SK-N-SH (cell line): Measurements from ENCODE around the gene NID1. TPM values are rescaled to one million over a fixed set of nuclear protein-coding genes. Genes with fewer than 3 reads are reported as not detected.
A peak's percentile ranks its signal among the peaks of the same experiment; 100 is the strongest.

ENCODE experiments used
- CTCF ChIA-PET: fragments of 300-600, 350-600 bp; formaldehyde crosslinking; extraction: SDS; loops from one replicate; lab custom pipeline; 2021; lab: Yijun Ruan, JAX
- POLR2A ChIA-PET: fragments of 350-600 bp; sonication (Branson Sonifier 250); formaldehyde crosslinking; extraction: SDS; loops from one replicate; lab custom pipeline; 2020; ENCODE audit warnings: antibody characterized with exemption, inconsistent platforms; lab: Yijun Ruan, JAX
- DNase-seq: peaks from one replicate; pipeline ENCODE4 v3.0.0; 2012
- H2AFZ ChIP-seq: fragments of 200-600 bp; sonication (generic); 2 replicates; pipeline ENCODE4 v1.8.1; 2016; ENCODE audit warnings: antibody characterized with exemption, mild to moderate bottlenecking, low read depth
- H3F3A ChIP-seq: fragments of 200-600 bp; sonication (generic); replicated peaks from 2 replicates; pipeline ENCODE3; 2016; ENCODE audit warnings: antibody characterized with exemption, mild to moderate bottlenecking; ENCODE audit not compliant: insufficient read depth
- H3K27ac ChIP-seq, 2 experiments: fragments of 200-500 bp in 1 of 2; fragments of 200-600 bp in 1 of 2; sonication (Bioruptor generic) in 1 of 2; sonication (generic), shearing (Covaris generic) in 1 of 2; 2 replicates each; pipeline versions ENCODE4 v1.5.1 to v1.6.1; 2014 to 2016; ENCODE audit warnings: low read depth in 2 of 2, inconsistent platforms in 1 of 2, low read length in 1 of 2, mild to moderate bottlenecking in 1 of 2, mixed read lengths in 1 of 2
- H3K27me3 ChIP-seq: fragments of 200-600 bp; sonication (generic), shearing (Covaris generic); 2 replicates; pipeline ENCODE4 v1.6.1; 2016; ENCODE audit warnings: mixed run types; ENCODE audit not compliant: insufficient read depth
- H3K36me3 ChIP-seq, 2 experiments: fragments of 200-500 bp in 1 of 2; fragments of 200-600 bp in 1 of 2; sonication (Bioruptor generic) in 1 of 2; sonication (generic) in 1 of 2; replicated peaks in 1 of 2; 2 replicates each; pipeline versions ENCODE3 to v1.5.1; 2014 to 2016; ENCODE audit warnings: low read length in 1 of 2, mild to moderate bottlenecking in 1 of 2; ENCODE audit not compliant: insufficient read depth in 2 of 2, control insufficient read depth in 1 of 2
- H3K4me1 ChIP-seq, 2 experiments: fragments of 200-500 bp in 1 of 2; fragments of 200-600 bp in 1 of 2; sonication (Bioruptor generic) in 1 of 2; sonication (generic), shearing (Covaris generic) in 1 of 2; 2 replicates each; pipeline versions ENCODE4 v1.5.1 to v1.6.1; 2014 to 2016; ENCODE audit warnings: low read depth in 1 of 2, low read length in 1 of 2, mixed run types in 1 of 2; ENCODE audit not compliant: insufficient read depth in 2 of 2, control insufficient read depth in 1 of 2
- H3K4me2 ChIP-seq: fragments of 200-600 bp; sonication (generic), shearing (Covaris generic); 2 replicates; pipeline ENCODE4 v1.6.1; 2017; ENCODE audit warnings: mixed run types
- H3K4me3 ChIP-seq, 2 experiments: fragments of 200-500 bp in 1 of 2; fragments of 200-600 bp in 1 of 2; sonication (Bioruptor generic) in 1 of 2; sonication (generic), shearing (Covaris generic) in 1 of 2; 2 replicates each; pipeline versions ENCODE4 v1.5.1 to v1.8.1; 2014 to 2016; ENCODE audit warnings: low read depth in 2 of 2, inconsistent platforms in 1 of 2, low read length in 1 of 2, mild to moderate bottlenecking in 1 of 2, mixed read lengths in 1 of 2, moderate library complexity in 1 of 2
- H3K79me2 ChIP-seq: fragments of 200-600 bp; sonication (generic); 2 replicates; pipeline ENCODE4 v1.8.1; 2017; ENCODE audit warnings: mild to moderate bottlenecking; ENCODE audit not compliant: insufficient read depth
- H3K9ac ChIP-seq: fragments of 200-600 bp; sonication (generic); 2 replicates; pipeline ENCODE4 v1.6.1; 2017; ENCODE audit warnings: mixed run types
- H3K9me2 ChIP-seq: fragments of 200-600 bp; sonication (generic); 2 replicates; pipeline ENCODE4 v1.6.1; 2017; ENCODE audit warnings: mixed run types
- H3K9me3 ChIP-seq: fragments of 200-600 bp; sonication (generic); 2 replicates; pipeline ENCODE4 v1.6.1; 2017; ENCODE audit warnings: mixed run types, mild to moderate bottlenecking, moderate library complexity
- H4K20me1 ChIP-seq: fragments of 200-600 bp; sonication (generic); 2 replicates; pipeline ENCODE4 v1.6.1; 2017; ENCODE audit warnings: mild to moderate bottlenecking, mixed run types; ENCODE audit not compliant: insufficient read depth
- FOSL2 ChIP-seq: IDR thresholded peaks from 2 replicates; pipeline ENCODE4 v1.4.0; 2012; ENCODE audit warnings: low read depth, mild to moderate bottlenecking, moderate library complexity, borderline replicate concordance
- FOXM1 ChIP-seq: IDR thresholded peaks from 2 replicates; pipeline ENCODE4 v1.4.0; 2012; ENCODE audit warnings: low read depth, mild to moderate bottlenecking
- GABPA ChIP-seq: IDR thresholded peaks from 2 replicates; pipeline ENCODE4 v1.4.0; 2012; ENCODE audit warnings: low read depth, mild to moderate bottlenecking
- GATA2 ChIP-seq: sonication (generic); formaldehyde crosslinking; IDR thresholded peaks from 2 replicates; pipeline ENCODE4 v1.5.0; 2020; ENCODE audit warnings: mild to moderate bottlenecking, missing genetic modification reagents
- MEF2A ChIP-seq: IDR thresholded peaks from 2 replicates; pipeline ENCODE4 v1.4.0; 2012; ENCODE audit warnings: low read depth, borderline replicate concordance
- POLR2AphosphoS5 ChIP-seq: IDR thresholded peaks from 2 replicates; pipeline ENCODE4 v1.6.1; 2012; ENCODE audit warnings: low read depth, low read length
- RAD21 ChIP-seq: IDR thresholded peaks from 2 replicates; pipeline ENCODE4 v1.6.1; 2012; ENCODE audit warnings: mild to moderate bottlenecking, low read length
- RXRA ChIP-seq: IDR thresholded peaks from 2 replicates; pipeline ENCODE4 v1.4.0; 2012; ENCODE audit warnings: low read depth, mild to moderate bottlenecking, borderline replicate concordance
- SIN3A ChIP-seq: IDR thresholded peaks from 2 replicates; pipeline ENCODE4 v1.6.1; 2012; ENCODE audit warnings: low read depth, mild to moderate bottlenecking, low read length, moderate library complexity, borderline replicate concordance
- TCF12 ChIP-seq: IDR thresholded peaks from 2 replicates; pipeline ENCODE4 v1.4.0; 2012
- WGBS: methylation state at CpG from one replicate; pipeline ENCODE4 v1.1.6; 2017; ENCODE audit warnings: low lambda C conversion rate; 5-methylcytosine and 5-hydroxymethylcytosine counted together
- polyA plus RNA-seq, 3 experiments: library from polyadenylated mRNA; depleted of rRNA; stranded (reverse); fragments of >200 nt; gene quantifications; 2 replicates each; pipeline ENCODE4 v1.2.3, GENCODE V29; 2012
- TF ChIP-seq, protein P1 (sequence below): IDR thresholded peaks from 2 replicates; pipeline ENCODE4 v1.4.0; 2012; ENCODE audit warnings: low read depth
- TF ChIP-seq, protein P2 (sequence below): IDR thresholded peaks from 2 replicates; pipeline ENCODE4 v1.6.1; 2012; ENCODE audit warnings: mild to moderate bottlenecking, low read depth, low read length, moderate library complexity
- TF ChIP-seq, protein P3 (sequence below): IDR thresholded peaks from 2 replicates; pipeline ENCODE4 v1.4.0; 2012; ENCODE audit warnings: low read depth, borderline replicate concordance

NID1 gene
- polyA plus RNA-seq, 1 of the 3 experiments (the other 2 are of a cell fraction) = 74.3 TPM

DNA sequence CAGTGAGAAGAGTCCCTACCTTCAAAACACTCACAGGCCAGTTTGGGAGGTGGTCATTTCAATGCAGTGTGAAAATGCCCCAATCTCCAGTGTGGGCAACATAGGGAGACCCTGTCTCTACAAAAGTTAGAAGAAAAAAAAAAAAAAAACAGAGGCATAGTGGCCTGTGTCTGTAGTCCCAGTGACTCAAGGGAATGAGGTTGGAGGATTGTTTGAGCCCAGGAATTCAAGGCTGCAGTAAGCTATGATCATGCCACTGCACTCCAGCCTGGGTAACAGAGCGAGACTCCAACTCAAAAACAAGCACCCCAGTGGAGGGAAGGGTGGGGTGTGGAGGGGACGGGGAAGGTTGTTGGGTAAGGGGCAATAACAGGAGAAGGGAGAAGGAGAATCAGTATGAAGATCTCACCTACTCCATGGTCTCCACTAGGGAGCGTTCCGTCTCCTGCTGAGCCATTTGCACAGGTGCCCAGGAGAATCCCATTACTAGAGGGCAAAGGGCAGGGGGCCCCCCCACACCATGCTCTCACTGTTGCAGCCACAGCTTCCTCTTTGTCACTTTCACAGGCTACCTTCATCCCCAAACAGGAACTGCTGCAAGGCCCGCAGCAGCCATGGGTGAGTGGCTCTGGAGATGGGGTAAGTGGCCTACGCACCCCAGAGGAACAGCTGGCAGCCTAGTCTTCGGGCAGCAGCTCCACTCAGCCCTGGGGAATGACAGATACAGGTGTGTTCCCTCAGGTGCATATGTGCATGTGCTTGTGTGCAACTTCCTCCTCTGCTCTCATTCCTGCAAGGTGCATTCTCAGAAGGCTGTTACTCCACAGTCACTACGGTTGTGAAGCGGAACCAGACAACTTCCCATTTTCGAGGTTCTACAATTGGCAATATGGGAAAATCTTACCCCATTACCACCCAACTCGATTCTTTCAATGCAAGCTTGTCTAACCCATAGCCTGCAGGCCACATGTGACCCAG is 110.3 kb downstream of the NID1 start:
- Histone ChIP-seq H2AFZ (no peak overlapping the region; the same call in 1 of the 2 replicates), H3K79me2 (no peaks in the 10 kb centered on the region), H3K9ac (no peak overlapping the region), H3K9me2 (no peaks in the 10 kb centered on the region), H3K27ac (peak overlapping the region in 1 of 2 experiments; percentile 71; a peak in 3 of 4 replicates), H3F3A (peaks cover 5% of the 10 kb centered on the region), H3K4me3 (no peak overlapping the region), H3K4me2 (no peak overlapping the region), H4K20me1 (no peaks in the 10 kb centered on the region), H3K27me3 (no peaks in the 10 kb centered on the region), H3K36me3 (no peaks in the 10 kb centered on the region), H3K4me1 (no peaks in the 10 kb centered on the region), H3K9me3 (no peaks in the 10 kb centered on the region)
- no peak for DNase-seq
- POLR2A ChIA-PET = interaction anchor here (0.6 kb wide), 1 partner anchor 184 kb away, joined by 4 read pairs; no protein-coding TSS in a partner anchor
- CTCF ChIA-PET = interaction anchor here (0.6 to 9.4 kb wide), 2 partner anchors 17 kb away, joined by 3 to 70 read pairs; no protein-coding TSS in a partner anchor
- WGBS = 85% methylated on average over 9 of the region's 11 CpGs
- TF ChIP-seq RAD21 = no peak
- TF ChIP-seq, protein P1, sequence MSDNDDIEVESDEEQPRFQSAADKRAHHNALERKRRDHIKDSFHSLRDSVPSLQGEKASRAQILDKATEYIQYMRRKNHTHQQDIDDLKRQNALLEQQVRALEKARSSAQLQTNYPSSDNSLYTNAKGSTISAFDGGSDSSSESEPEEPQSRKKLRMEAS = no peak
- TF ChIP-seq FOXM1 = no peak
- TF ChIP-seq, protein P2, sequence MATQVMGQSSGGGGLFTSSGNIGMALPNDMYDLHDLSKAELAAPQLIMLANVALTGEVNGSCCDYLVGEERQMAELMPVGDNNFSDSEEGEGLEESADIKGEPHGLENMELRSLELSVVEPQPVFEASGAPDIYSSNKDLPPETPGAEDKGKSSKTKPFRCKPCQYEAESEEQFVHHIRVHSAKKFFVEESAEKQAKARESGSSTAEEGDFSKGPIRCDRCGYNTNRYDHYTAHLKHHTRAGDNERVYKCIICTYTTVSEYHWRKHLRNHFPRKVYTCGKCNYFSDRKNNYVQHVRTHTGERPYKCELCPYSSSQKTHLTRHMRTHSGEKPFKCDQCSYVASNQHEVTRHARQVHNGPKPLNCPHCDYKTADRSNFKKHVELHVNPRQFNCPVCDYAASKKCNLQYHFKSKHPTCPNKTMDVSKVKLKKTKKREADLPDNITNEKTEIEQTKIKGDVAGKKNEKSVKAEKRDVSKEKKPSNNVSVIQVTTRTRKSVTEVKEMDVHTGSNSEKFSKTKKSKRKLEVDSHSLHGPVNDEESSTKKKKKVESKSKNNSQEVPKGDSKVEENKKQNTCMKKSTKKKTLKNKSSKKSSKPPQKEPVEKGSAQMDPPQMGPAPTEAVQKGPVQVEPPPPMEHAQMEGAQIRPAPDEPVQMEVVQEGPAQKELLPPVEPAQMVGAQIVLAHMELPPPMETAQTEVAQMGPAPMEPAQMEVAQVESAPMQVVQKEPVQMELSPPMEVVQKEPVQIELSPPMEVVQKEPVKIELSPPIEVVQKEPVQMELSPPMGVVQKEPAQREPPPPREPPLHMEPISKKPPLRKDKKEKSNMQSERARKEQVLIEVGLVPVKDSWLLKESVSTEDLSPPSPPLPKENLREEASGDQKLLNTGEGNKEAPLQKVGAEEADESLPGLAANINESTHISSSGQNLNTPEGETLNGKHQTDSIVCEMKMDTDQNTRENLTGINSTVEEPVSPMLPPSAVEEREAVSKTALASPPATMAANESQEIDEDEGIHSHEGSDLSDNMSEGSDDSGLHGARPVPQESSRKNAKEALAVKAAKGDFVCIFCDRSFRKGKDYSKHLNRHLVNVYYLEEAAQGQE = no peak
- no peak for TF ChIP-seq POLR2AphosphoS5
- no peak for TF ChIP-seq TCF12
- no peak for TF ChIP-seq MEF2A
- no peak for TF ChIP-seq GABPA
- no peak for TF ChIP-seq FOSL2
- no peak for TF ChIP-seq RXRA
- no peak for TF ChIP-seq GATA2 (CRISPR knock-in tag)
- no peak for TF ChIP-seq SIN3A
- TF ChIP-seq, protein P3, sequence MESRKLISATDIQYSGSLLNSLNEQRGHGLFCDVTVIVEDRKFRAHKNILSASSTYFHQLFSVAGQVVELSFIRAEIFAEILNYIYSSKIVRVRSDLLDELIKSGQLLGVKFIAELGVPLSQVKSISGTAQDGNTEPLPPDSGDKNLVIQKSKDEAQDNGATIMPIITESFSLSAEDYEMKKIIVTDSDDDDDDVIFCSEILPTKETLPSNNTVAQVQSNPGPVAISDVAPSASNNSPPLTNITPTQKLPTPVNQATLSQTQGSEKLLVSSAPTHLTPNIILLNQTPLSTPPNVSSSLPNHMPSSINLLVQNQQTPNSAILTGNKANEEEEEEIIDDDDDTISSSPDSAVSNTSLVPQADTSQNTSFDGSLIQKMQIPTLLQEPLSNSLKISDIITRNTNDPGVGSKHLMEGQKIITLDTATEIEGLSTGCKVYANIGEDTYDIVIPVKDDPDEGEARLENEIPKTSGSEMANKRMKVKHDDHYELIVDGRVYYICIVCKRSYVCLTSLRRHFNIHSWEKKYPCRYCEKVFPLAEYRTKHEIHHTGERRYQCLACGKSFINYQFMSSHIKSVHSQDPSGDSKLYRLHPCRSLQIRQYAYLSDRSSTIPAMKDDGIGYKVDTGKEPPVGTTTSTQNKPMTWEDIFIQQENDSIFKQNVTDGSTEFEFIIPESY = no peak
